Sigmoid colon (tissue), 7 donors: ENCODE data around the gene TBRG1. TPM values are rescaled to one million over a fixed set of nuclear protein-coding genes. Genes with fewer than 3 reads are reported as not detected.

Experiments used
- DNase-seq: peaks from one replicate; pipeline ENCODE4 v3.0.0-alpha.2; 2019
- H3K27ac ChIP-seq, 4 donors: fragments of 200-600 bp; sonication (generic); one replicate each; pipeline ENCODE4 v1.5.1; 2016 to 2019; ENCODE audit warnings: mild to moderate bottlenecking in 1 of 4
- H3K27me3 ChIP-seq, 3 donors: fragments of 200-600 bp; sonication (generic); one replicate each; pipeline ENCODE4 v1.5.1; 2019; ENCODE audit warnings: mild to moderate bottlenecking in 1 of 3
- H3K36me3 ChIP-seq, 4 donors: fragments of 200-600 bp; sonication (generic); one replicate each; pipeline ENCODE4 v1.5.1; 2016 to 2019
- H3K4me1 ChIP-seq, 4 donors: fragments of 200-600 bp; sonication (generic); one replicate each; pipeline ENCODE4 v1.5.1; 2017 to 2019
- H3K4me3 ChIP-seq, 4 donors: fragments of 200-600 bp; sonication (generic); one replicate each; pipeline ENCODE4 v1.5.1; 2017 to 2019; ENCODE audit warnings: mild to moderate bottlenecking in 2 of 4, moderate library complexity in 1 of 4
- H3K9me3 ChIP-seq, 4 donors: fragments of 200-600 bp in 3 of 4; sonication (generic) in 3 of 4; one replicate each; pipeline versions ENCODE4 v1.5.1 to v1.6.1; 2013 to 2019
- CTCF ChIP-seq, 4 experiments: fragments of 450-650 bp in 3 of 4; fragments of 200-600 bp in 1 of 4; IDR thresholded peaks; one replicate each; pipeline ENCODE4 v1.5.1; 2016 to 2019; ENCODE audit warnings: antibody characterized with exemption in 4 of 4, mild to moderate bottlenecking in 3 of 4, moderate library complexity in 2 of 4
- EP300 ChIP-seq, 4 donors: sonication (generic); formaldehyde crosslinking; IDR thresholded peaks; one replicate each; pipeline ENCODE4 v1.6.1; 2017; ENCODE audit warnings: antibody characterized with exemption in 4 of 4
- POLR2A ChIP-seq, 2 donors: fragments of 450-650 bp; IDR thresholded peaks; one replicate each; pipeline ENCODE4 v1.6.1; 2016; ENCODE audit warnings: antibody characterized with exemption in 2 of 2, mild to moderate bottlenecking in 2 of 2, moderate library complexity in 2 of 2
- POLR2AphosphoS5 ChIP-seq, 4 donors: sonication (generic); formaldehyde crosslinking; IDR thresholded peaks; one replicate each; pipeline ENCODE4 v1.6.1; 2017; ENCODE audit warnings: antibody characterized with exemption in 4 of 4
- WGBS, 2 donors: extraction: QIAGEN DNeasy Blood & Tissue Kit; methylation state at CpG; one replicate each; pipeline ENCODE4 v1.1.7; 2013; 5-methylcytosine and 5-hydroxymethylcytosine counted together
- intact Hi-C: fragments of 100-400 bp; cut with DNase I; formaldehyde crosslinking; loops from one replicate; pipeline ENCODE4 v1.15.1; 2023
- polyA plus RNA-seq, 3 donors: library from polyadenylated mRNA; stranded (reverse); fragments of 200-250 nt; gene quantifications; one replicate each; pipeline ENCODE4 v1.2.3, GENCODE V29; 2013
- total RNA-seq, 4 donors: library from RNA; depleted of rRNA; stranded (reverse); fragments of >200 nt; gene quantifications; one replicate each; pipeline ENCODE4 v1.1.0, GENCODE V29; 2016
- donor health status: healthy with polysubstance abuse.
- donor health status: Bipolar disorder and iron deficiency.
- donor health status: healthy.

The TBRG1 gene
- total and polyA plus RNA-seq, 7 donors, result 14.4 to 41.0 (median 26.0) TPM

GRCh38 chr11:124672536-124673215, 50.0 kb downstream of the TBRG1 start:
- Histone ChIP-seq H3K27ac (peak overlapping the region; percentile 79 to 87 (median 86)), H3K4me1 (peaks cover 0 to 17% (median 12%) of the 10 kb centered on the region in 4 donors), H3K27me3 (no peaks in the 10 kb centered on the region), H3K4me3 (peak overlapping the region; percentile 60 to 82 (median 72)), H3K9me3 (no peaks in the 10 kb centered on the region), H3K36me3 (no peaks in the 10 kb centered on the region)
- TF ChIP-seq EP300 (IDR thresholded peaks at IDR 0.05) (no peak), POLR2AphosphoS5 (IDR thresholded peaks at IDR 0.05) (no peak), CTCF (IDR thresholded peaks at IDR 0.05) (no peak), POLR2A (IDR thresholded peaks at IDR 0.05) (no peak)
- 9 to 47% methylated on average over 7 of the region's 7 CpGs for WGBS, 2 donors
- intact Hi-C loops, result loop anchor here (2.0 to 10.0 kb wide), 3 partner anchors 50 to 202 kb away; partner anchors contain the start of genes NRGN and TBRG1
- no peak for DNase-seq

- peak; percentile 97 for DNase-seq
- H3K27me3 ChIP-seq, result no peaks in the 10 kb centered on the region
- no peaks in the 10 kb centered on the region for H3K36me3 ChIP-seq
- TF ChIP-seq POLR2AphosphoS5 (IDR thresholded peaks at IDR 0.05), result peak; percentile 58 to 84 (median 80)
- TF ChIP-seq EP300 (IDR thresholded peaks at IDR 0.05), result peak in 3 of 4 donors; percentile 26 to 56 (median 52)
- no peak for TF ChIP-seq CTCF (IDR thresholded peaks at IDR 0.05)
- TF ChIP-seq POLR2A (IDR thresholded peaks at IDR 0.05), result peak in 1 of 2 donors; percentile 57
- intact Hi-C loops, result loop anchor here (2.0 to 10.0 kb wide), 3 partner anchors 51 to 201 kb away; partner anchors contain the start of genes NRGN and TBRG1
- peak within 1 kb of the TSS; percentile 79 to 87 (median 86) for H3K27ac ChIP-seq
- 1% methylated on average over 58 of the region's 58 CpGs for WGBS, 2 donors
- H3K9me3 ChIP-seq, result no peaks in the 10 kb centered on the region
- H3K4me1 ChIP-seq, result peaks cover 0 to 17% (median 12%) of the 10 kb centered on the region in 4 donors
- peak within 1 kb of the TSS; percentile 60 to 82 (median 72) for H3K4me3 ChIP-seq
Observed at GRCh38 chr11:124673333-124674167, 50.9 kb downstream of the TBRG1 start, which contains the start of the genes SIAE and SPA17. Gene SIAE, minus strand, starts transcription at chr11:124673739. Its CDS starts 31 bp downstream, at chr11:124673708. Gene SPA17, plus strand, starts transcription at chr11:124673904. Its CDS starts 1,361 bp downstream, at chr11:124675265.

- Histone ChIP-seq H3K4me3 (peak overlapping the region; percentile 60 to 82 (median 72)), H3K36me3 (no peaks in the 10 kb centered on the region), H3K4me1 (peaks cover 0 to 17% (median 12%) of the 10 kb centered on the region in 4 donors), H3K9me3 (no peaks in the 10 kb centered on the region), H3K27me3 (no peaks in the 10 kb centered on the region), H3K27ac (peak overlapping the region; percentile 79 to 87 (median 86))
- DNase-seq, result no peak
- intact Hi-C loops, result loop anchor here (5.0 to 10.0 kb wide), 2 partner anchors 52 to 201 kb away; partner anchors contain the start of gene TBRG1
- WGBS, 2 donors, result 32 to 39% methylated on average over 18 of the region's 18 CpGs
- no peak for TF ChIP-seq POLR2A (IDR thresholded peaks at IDR 0.05)
- TF ChIP-seq EP300 (IDR thresholded peaks at IDR 0.05), result no peak
- TF ChIP-seq POLR2AphosphoS5 (IDR thresholded peaks at IDR 0.05), result no peak
- TF ChIP-seq CTCF (IDR thresholded peaks at IDR 0.05), result no peak
Observed at GRCh38 chr11:124674168-124674517, 51.5 kb downstream of the TBRG1 start.

GRCh38 chr11:124674571-124674970, 51.9 kb downstream of the TBRG1 start:
- intact Hi-C loops, result loop anchor here (5.0 to 10.0 kb wide), 2 partner anchors 52 to 200 kb away; partner anchors contain the start of gene TBRG1
- Histone ChIP-seq H3K36me3 (no peaks in the 10 kb centered on the region), H3K9me3 (no peaks in the 10 kb centered on the region), H3K27ac (peak overlapping the region; percentile 79 to 87 (median 86)), H3K4me1 (peaks cover 0 to 17% (median 12%) of the 10 kb centered on the region in 4 donors), H3K27me3 (no peaks in the 10 kb centered on the region), H3K4me3 (peak overlapping the region; percentile 60 to 82 (median 72))
- 95% methylated on average over 5 of the region's 5 CpGs for WGBS, 2 donors
- TF ChIP-seq POLR2A (IDR thresholded peaks at IDR 0.05) (no peak), POLR2AphosphoS5 (IDR thresholded peaks at IDR 0.05) (no peak), CTCF (IDR thresholded peaks at IDR 0.05) (no peak), EP300 (IDR thresholded peaks at IDR 0.05) (no peak)
- no peak for DNase-seq
